T-helper 1 cell treated with Interleukin-12 subunit alpha and Interleukin-12 subunit beta and Interleukin-4 antibody, amounts not matched to agents 30 ng/mL and 1 ng/mL, for 36 hours (primary cell): ENCODE measurements around the gene MGAT5. TPM values are rescaled to one million over a fixed set of nuclear protein-coding genes. Genes with fewer than 3 reads are reported as not detected.
"Not testable (repeated sequence)": the region's sequence is repeated elsewhere in the genome, so short reads cannot be mapped to it uniquely, and the experiment has no call there.

Experiments
- intact Hi-C: fragments of 100-400 bp; cut with micrococcal nuclease; formaldehyde crosslinking; loops from one replicate; pipeline ENCODE4 v1.15.1; 2024
- total RNA-seq: library from RNA; stranded (reverse); gene quantifications from 2 replicates; pipeline ENCODE4 v1.2.3, GENCODE V29; 2022

MGAT5 gene
- total RNA-seq, 1 donor from 2014 or later: 39.6 TPM

DNA sequence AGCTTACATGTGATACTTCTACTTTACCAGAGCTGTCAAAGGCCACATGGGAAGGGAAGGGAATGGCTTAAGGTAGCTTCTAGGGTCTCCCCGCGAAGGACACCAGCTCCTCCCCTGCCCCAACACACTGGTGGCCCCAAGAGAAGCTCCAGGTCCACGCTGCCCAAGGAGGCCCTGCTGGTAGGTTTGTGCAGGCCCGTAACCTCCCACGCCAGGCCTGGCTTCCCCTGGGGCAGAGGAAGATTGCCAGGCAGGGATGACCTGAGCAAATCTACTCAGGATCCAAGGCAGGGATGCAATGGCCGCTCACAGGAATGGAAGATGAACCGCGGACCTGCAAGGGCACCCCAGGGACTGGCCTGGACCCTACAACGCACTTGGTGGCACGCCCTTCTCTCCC is 205.1 kb downstream of the MGAT5 start:
- intact Hi-C loops: no loop called here

DNA sequence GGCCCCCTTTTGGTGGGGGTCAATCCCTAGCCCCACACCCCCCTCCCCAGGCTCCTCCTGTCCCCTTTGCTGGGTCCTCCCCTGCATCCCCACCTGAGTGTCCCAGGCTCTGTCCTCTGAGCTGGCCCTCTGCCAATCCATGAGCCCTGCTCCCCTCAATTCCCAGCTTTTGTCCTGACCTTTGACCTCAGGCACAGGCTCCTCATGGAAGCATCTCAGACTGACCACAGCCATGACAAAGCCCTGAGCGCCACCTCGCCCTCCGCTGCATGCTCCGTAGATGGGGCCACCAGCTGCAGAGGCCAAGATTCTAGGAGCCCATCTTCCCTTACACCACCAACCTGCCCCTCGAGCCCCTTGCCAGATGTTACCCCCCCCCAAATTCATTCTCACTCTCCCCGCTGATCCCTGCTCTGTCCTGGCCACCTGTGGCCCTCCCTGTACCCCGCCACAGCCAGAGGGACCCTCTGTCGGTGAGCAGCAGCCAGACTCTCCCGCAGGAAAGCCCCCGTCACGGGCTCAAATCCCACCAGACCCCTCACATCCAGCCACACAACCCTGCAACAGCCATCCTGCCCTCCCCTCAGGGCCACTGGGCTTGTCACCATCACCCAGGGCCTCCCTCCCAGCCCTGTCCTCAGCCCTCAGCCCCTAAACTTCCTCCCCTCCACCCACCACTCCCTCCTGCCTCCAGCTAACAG is 206.0 kb downstream of the MGAT5 start:
- intact Hi-C loops: no loop called here

DNA sequence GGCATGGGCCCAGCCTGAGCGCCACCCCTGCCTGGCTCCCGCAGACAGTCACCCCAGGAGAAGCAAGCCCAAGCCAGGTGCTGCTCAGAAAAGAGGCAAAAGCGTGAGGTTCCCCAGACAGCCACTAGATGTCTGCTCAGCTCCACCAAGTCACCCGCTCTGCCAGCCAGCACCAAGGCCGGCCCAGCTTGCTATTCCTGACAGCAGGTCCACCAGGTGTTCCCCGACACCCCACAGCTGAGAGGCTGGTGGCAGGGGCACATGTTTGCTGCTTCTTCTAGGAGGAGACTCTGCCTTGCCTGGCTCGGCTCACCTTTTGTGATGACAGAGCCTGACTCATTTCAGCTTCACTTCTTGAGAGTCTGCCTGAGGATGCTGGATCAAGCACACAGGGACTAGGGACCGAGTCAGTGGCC is 206.7 kb downstream of the MGAT5 start:
- intact Hi-C loops: no loop called here

DNA sequence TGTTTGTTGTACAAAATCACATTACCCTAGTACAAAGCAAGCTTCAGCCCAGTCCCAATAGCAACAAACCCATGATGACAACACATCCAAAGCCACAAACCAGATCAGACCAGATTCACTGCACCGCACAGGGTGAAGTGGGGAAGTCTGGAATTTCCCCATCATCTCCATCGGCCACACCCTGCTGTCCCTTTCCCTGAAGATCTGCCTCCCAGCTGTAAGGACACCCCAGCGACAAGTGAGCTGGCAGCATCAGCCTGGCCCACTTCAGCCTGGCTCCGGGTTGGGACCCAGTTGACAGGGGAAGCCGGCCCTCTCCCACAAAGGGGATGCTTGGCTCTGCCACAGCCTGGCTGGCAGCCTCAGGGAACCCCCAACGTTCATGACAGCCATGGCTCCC is 207.6 kb downstream of the MGAT5 start:
- intact Hi-C loops: no loop called here

DNA sequence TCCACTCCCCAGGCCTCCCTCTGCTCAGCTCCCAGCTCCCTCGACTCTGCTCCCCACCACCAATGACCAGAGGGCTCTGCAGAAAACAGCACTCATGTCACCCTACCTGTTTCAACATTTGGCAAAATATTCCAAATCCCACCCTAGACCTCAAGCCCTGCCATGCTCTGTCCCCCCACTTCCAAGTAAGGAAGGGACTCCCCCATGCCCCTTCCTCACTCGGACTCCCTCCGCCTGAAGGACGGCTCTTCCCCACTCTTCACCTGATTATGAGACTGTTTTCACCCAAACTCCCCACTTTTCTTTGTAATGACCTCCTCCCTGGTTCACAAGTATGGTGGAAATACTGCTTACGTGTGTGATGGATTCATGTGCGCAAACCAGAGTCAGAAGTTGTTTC is 208.4 kb downstream of the MGAT5 start:
- intact Hi-C loops: no loop called here

DNA sequence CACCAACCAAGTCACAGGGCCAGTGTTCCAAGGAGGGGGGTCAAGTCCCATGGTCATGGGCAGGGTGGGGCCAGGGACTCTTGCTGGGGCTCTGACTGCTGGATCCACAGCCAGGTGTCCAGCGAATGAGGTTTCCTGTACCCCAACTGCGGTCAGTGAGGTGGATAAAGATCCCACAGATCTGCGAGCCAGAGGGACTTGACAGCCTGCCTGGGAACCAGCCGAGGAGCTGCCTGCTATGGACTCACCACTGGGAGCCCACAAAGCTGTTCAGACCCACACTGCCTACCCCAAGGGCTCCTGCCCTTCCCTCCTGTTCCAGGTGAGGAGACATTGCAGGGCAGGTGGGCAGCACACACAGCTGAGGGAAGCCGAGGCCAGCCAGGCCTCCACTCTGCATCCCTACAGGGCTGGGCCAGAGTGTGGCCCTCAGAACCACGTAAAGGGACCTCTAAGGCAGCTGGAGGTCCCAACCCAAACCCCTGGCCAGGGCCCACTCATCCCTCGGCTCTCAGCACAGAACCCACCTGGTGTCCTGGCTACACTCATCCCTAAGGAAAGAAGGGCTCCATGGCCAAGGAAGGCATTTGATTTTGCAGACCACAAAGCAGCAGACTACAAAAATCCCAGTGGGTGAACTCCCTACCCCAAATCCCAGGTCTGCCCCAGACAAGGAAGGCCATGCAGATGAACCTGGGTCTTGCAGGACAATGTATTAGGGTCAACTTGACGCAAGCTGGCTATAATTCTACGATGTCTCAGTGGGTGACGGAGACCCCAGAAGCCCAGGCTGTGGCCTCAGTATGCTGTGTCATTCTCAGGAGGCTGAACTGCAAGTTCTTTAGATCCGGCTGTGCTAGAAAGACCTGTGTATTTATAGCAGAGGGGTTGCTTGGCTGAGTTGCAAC is 209.2 kb downstream of the MGAT5 start:
- intact Hi-C loops: no loop called here

DNA sequence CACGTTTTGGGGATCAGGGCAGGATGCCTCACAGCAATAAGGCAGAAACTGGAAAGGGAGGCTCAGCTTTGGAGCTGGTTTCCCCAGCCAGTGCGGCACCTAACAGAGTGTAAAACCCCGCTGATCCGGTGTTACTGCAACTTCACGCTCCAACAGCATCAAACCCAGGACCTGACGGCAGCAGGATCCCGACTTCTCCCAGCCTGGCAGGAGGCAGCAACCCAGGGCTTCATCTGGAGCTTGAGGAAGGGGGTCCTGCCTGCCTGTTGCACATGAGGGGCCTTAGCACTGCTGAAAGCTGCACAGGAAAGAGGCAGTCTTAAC is 209.8 kb downstream of the MGAT5 start:
- intact Hi-C loops: no loop called here

DNA sequence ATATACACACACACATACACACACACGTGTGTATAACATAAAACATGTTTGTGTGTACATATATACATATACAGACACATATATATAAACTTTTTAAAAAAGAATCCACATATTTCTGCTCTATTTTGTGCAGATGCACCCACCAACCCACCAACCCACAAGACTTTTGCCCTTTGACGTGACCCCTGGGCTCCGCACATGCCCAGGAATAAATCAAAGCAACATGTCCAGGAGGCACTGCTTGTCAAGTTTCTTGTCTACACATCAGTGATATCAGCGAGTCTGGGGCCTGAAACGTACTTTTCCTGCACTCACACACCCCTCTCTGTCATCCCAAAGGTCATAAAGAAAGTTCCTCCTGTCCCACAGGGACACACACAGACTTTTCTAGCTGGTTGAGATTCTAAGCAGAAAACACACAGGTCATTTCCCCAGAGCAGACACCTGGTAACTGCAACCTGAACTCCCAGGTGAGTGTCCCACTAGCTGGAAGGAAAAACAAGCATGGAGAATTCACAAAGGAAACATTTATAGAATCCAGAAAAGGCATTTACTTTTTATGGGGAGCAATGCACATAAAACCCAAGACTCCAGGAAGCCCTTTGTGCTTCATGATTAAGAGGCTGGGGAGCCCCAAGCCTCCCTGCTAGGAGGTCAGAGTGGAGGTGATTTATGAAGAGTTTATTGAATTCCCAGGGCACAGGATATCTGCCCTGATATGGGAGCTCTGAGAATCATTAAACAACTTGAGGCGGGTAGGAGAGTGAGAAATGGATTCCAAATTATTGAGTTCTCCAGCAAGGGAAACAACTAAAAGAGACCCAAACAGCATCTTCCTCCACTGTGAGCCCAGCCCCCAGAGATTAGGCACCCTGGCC is 211.6 kb downstream of the MGAT5 start:
- intact Hi-C loops: loop anchor here (1.0 kb wide), 2 partner anchors 227 to 433 kb away; no protein-coding TSS in a partner anchor

DNA sequence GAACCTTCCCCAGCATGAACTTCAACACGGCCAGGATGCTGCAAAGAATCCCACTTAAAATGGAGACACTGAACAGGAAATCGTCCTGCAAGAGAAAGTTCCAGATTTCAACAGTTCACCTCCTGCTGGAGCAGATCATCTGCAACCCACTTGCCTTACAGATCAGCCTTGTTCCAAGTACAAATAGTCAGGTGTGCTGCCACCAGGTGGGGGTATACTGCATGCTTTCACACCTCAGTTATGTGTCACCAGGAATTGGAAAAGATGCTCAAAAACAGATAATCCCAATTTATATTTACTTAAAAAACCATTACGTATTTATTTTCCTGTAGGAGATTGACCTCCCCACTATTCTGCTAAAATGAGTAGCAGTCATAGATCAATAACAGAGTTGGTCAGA is 212.3 kb downstream of the MGAT5 start:
- intact Hi-C loops: loop anchor here (1.0 kb wide), 2 partner anchors 226 to 432 kb away; no protein-coding TSS in a partner anchor

DNA sequence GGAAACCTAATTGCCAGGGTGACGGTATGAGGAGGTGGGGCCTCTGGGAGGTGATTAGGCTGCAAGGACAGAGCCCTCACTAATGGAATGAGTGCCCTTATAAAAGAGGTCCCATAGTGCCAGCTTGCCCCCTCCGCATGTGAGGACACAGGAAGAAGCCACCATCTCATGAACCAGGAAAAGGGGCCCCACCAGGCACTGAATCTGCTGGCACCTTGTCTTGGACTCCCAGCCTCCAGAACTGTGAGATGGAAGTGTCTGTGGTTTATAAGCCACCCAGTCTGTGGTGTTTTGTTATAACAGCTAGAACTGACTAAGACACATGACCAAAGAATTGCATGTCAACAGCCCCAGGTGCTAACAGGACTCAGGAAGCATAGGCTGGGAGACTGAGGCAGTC is 214.3 kb downstream of the MGAT5 start:
- intact Hi-C loops: no loop called here

DNA sequence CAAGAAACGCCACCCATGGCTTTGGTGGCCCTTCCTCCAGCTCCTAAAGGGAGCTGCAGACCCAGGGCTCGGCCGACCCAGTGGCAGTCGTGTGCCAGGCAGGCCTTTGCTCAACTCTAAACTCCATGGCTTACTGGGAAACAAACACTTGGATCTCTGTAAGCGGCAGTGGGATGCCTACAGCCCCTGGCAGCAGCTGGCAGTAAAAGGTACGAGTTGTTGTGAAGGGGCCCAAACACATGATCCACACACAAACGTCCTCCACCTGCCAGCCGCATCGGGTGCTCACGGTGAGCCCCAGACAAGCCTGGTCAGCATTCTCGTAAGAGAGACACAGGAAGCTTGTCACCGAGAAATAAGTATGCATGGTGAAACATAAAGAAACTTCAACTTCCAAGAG is 214.9 kb downstream of the MGAT5 start:
- intact Hi-C loops: no loop called here

DNA sequence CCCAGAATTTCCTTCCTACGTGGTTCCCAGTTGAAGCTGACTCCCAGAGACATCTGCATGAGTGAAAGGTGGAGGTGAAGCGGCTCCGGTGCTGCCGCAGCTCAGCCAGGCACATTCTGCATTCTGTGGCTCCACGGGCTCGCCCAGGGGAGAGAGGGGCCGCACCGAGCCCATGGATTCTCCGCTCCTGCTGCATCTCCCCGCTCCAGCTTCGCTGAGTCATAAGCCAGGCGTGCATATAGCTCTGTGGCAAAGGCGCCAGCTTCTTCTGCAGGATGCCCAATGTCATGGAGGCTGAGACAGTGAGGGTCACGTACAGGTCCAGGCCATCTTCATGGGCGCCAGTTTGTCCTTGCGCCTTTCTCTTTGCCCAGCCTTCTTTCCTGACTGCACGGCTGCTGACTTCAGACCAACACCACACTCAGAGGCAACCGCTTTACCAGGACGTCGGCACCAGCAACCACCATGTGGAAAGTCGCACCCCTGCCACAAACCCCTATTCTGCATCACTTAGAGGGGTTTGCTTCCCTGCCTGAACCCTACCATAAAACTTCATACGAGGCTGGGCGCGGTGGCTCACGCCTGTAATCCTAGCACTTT is 215.7 kb downstream of the MGAT5 start:
- intact Hi-C loops: no loop called here

DNA sequence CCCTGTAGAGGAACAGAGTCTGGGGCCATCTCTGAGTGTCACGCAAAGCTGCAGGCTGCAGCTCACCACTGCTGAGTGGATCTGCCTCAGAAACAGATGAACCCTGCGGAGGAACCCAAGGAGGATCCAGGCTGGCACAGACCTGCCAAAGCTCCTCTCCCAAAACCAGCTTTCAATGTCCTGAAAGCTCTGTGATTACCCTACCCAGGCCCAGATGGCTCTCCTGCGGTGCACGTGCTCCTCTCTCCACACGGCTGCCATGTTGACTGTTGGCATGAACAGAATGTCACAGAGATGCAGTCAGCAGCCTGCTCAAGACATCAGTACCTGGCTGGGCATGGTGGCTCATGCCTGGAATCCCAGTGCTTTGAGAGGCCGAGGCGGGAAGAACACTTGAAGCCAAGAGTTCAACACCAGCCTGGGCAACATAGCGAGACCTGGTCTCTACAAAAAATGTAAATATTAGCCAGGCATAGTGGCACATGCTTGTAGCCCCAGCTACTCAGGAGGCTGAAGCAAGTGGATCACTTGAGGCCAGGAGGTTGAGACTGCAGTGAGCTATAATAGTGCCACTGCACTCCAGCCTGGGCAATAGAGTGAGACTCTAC is 216.8 kb downstream of the MGAT5 start:
- intact Hi-C loops: no loop called here

DNA sequence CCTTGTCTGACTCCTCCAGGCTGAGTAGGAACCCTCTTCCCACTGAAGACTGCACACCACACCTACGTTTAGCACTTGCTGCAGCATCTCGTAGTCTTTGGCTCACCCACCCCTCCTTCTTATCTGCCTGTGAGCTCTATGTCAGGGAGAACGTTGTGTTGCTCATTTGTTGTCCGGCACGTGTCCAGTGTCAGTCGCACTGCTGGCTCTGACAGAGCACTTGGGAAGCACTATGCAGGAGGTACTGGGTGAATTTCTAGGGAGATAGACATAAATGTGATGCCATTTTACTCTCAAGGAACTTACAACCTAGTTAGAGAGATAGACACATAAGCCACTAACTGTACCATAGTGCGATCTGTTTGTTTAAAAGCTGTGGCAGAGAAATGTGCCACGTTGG is 223.1 kb downstream of the MGAT5 start:
- intact Hi-C loops: not testable (repeated sequence)

DNA sequence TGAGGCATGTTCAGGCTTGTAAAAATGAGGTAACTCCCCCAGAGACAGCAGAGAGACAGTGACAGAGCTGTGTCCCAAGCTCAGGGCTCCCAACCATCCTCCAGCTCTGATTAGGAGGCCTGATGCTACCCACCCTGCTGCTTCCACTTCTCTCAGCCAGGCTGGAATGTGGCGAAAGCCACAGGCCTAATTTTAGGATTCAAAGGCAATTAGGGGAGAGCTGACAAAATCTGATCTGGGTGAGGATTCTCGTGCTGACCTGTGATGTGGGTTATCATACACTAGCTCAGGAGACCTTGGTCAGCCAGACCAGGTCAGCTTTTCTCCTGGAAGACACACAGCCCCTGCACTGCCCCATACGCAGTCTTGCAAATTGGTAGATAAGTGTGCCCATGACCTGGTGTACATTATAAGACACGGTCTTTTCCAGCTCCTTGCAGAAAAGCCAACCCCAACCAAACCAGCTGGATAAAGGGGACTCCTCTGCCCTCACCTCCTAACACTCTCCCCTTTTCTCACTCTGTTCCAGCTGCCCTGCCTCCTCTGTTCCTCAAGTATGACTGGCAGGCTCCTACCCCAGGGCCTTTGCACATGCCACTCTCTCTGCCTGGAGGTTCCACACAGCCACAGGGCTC is 225.9 kb downstream of the MGAT5 start:
- intact Hi-C loops: loop anchor here (2.0 kb wide), 1 partner anchor 23 kb away; no protein-coding TSS in a partner anchor

DNA sequence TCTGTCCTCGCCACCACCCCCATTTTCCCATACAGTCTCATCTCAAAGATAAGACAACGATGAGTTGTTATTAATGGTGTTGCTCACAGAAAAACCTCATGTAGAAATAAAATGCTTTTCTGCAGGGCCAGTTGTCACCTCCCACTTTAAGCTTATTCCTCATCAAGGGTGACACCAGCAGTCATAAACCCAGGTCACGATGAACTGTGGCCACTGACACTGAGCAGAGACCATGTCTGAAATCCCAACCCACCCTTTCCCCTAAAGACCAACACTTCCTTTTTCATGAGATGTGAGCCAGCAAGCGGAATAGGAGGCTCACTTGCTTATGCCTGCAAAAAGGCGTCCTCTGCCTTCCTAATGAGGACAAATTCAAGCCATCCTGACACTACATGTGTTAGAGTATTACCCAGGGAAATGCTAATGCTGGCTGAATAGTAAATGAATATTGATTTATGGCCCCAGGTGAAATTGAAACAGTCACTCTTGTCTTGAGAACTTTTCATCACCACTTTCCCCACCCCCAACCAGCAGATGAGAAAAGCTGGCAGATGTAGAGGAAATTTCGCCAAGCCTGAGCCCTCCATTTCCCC is 228.4 kb downstream of the MGAT5 start:
- intact Hi-C loops: no loop called here

DNA sequence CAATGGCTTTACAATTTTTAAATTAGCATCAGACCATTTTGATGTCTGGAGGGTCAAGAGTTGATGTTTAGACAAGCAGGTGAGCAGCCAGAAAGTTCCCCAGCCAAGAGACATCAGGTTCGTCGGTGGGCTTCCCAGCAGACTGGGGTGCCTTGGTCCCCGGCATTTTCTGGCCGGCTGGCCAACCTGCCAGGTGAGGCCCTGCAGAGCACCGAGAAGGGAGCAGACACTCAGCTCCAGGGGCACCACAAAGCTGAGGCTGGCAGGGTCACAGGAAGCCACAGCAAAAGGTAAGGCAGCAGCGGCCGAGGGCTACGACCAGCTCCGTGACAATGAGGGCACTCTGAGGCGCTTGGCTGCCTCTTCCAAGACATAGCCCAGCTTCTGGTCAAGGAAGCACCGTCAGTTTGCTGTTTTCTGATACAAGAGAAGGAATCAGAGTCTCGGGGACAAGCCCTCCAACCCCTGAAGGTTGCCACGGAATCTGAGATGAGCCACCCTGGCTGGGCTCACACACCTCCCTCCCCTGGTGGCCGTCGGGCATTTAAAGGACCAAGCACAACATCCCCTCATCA is 229.0 kb downstream of the MGAT5 start:
- intact Hi-C loops: no loop called here

DNA sequence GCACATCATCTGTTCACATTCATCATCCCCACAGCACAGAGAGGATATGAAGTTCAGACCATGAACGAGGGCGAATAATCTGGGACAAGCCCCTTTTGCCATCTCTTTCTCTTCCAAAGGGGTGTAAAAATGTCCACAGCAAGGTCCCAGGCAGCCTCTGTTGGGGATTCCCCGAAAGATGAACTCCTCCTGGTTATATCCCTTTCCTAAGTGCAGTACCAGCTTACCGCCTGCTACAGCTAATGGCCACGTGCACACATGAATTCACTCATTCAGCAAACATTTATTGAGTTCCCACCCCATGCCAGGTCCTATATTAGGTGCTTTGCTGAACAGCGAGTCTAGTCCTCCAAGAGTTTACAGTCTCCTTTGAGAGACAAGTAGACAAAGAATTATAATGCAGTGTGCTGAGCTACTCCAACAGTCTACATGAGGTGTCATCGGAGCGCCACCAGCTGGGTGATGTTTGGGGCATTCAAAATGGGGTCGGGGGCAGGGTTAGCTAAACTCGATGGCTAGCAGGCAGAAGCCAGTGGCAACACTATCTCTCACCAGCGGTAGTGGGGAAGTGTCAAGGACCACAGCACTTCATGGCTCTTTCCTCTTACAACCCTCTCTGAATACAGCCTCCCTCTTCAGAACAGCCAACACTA is 236.0 kb downstream of the MGAT5 start:
- intact Hi-C loops: no loop called here

DNA sequence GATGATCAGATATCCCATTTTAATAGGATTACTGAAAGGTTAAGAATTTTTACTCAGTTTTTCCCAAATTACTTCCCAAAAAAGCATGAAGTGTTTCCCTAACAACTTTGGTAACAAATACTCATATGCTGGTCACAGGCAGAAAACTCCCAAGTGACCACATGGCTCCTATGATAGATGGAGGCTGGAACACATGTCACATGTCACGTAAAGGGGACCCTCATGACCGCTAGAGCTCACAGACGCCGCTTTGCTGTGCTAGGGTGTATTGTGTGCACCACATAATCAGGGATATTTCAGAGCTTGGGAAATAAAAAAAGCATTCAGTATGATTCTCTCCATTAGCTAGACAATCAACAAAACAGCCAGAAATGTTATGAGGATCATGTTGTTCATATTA is 236.7 kb downstream of the MGAT5 start:
- intact Hi-C loops: no loop called here
